ENCODE data around the gene ITIH3.

ITIH3 gene

GRCh38 chr3:52827866-52828376 lies 33.3 kb downstream of the ITIH3 start:
- no peak for DNase-seq

GRCh38 chr3:52829482-52829881 lies 34.9 kb downstream of the ITIH3 start:
- no peak for DNase-seq

GRCh38 chr3:52829906-52830463 lies 35.4 kb downstream of the ITIH3 start:
- no peak for DNase-seq

GRCh38 chr3:52830535-52831258 lies 36.1 kb downstream of the ITIH3 start, which contains the start of gene ITIH4:
Gene ITIH4 (minus strand): TSS chr3:52830672. CDS start chr3:52830642, 30 bp downstream.
- no peak for DNase-seq

- no peak for DNase-seq
Observed at GRCh38 chr3:52831500-52832301, 37.1 kb downstream of the ITIH3 start.

- no peak for DNase-seq
Observed at GRCh38 chr3:52833202-52833601, 38.6 kb downstream of the ITIH3 start.

GRCh38 chr3:52834871-52835501 lies 40.4 kb downstream of the ITIH3 start, which contains the start of gene MUSTN1:
Gene MUSTN1 (minus strand): TSS chr3:52835019. CDS start chr3:52834948, 71 bp downstream.
- DNase-seq = no peak

- no peak for DNase-seq
Observed at GRCh38 chr3:52835766-52836470, 41.3 kb downstream of the ITIH3 start.

GRCh38 chr3:52836471-52836845 lies 41.9 kb downstream of the ITIH3 start:
- no peak for DNase-seq

- DNase-seq = no peak
Observed at GRCh38 chr3:52836986-52837385, 42.4 kb downstream of the ITIH3 start.

GRCh38 chr3:52838561-52839267 lies 44.1 kb downstream of the ITIH3 start:
- no peak for DNase-seq

- no peak for DNase-seq
Observed at GRCh38 chr3:52839268-52839575, 44.6 kb downstream of the ITIH3 start.

GRCh38 chr3:52839892-52840545 lies 45.4 kb downstream of the ITIH3 start:
- no peak for DNase-seq

GRCh38 chr3:52841211-52841980 lies 46.8 kb downstream of the ITIH3 start:
- DNase-seq = no peak

- DNase-seq = no peak
Observed at GRCh38 chr3:52841981-52842340, 47.4 kb downstream of the ITIH3 start.

- no peak for DNase-seq
Observed at GRCh38 chr3:52842424-52842823, 47.8 kb downstream of the ITIH3 start.

GRCh38 chr3:52843108-52843865 lies 48.7 kb downstream of the ITIH3 start:
- no peak for DNase-seq

- DNase-seq = no peak
Observed at GRCh38 chr3:52843881-52844280, 49.3 kb downstream of the ITIH3 start.

- no peak for DNase-seq
Observed at GRCh38 chr3:52844290-52844975, 49.8 kb downstream of the ITIH3 start.

Data from midbrain (tissue), 1 donor.